Subcutaneous adipose tissue (tissue), 4 donors: ENCODE data around the gene SLC13A3. TPM values are rescaled to one million over a fixed set of nuclear protein-coding genes. Genes with fewer than 3 reads are reported as not detected.

Experiments
- total RNA-seq, 4 donors: library from RNA; depleted of rRNA; stranded (reverse); fragments of >200 nt; gene quantifications; one replicate each; pipeline ENCODE4 v1.1.0, GENCODE V29; 2016
- TF ChIP-seq, protein P1 (sequence below): fragments of 450-650 bp; IDR thresholded peaks from one replicate; pipeline ENCODE4 v1.5.1; 2016; ENCODE audit warnings: low read depth, mild to moderate bottlenecking, control low read depth, antibody characterized with exemption, moderate library complexity

Gene SLC13A3
- total RNA-seq, 4 donors from 2014 or later, result 0.88 to 4.3 (median 1.5) TPM

DNA sequence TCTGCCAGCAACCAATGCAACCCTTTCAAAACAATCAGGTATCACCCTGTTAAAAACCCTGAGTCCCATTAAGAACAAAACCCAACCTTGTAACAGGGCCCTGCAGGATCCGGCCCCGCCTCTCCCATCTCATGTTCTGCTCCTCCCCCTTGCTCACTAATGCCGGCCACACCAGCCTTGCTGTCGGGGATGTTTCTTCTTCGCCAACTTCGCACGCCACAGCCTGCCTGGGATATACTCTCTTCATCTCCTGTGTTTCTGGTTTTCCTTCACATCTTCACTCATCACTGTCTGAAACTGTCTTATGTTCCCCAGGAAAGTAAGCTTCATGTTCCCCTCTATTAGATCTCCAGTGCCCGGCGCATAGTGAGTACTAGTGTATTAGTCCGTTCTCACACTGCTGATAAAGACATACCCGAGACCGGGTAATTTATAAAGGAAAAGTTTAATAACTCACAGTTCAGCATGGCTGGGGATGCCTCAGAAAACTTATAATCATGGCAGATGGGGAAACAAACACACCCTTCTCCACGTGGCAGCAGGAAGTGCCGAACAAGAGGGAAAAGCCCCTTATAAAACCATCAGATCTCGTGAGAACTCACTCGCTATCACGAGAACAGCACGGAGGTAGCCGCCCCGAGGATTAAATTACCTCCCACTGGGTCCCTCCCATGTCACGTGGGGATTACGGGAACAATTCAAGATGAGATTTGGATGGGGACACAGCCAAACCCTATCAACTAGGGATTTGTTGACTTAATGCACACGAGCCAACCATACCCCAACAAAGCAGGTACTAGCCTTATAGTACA, 32.9 kb upstream of the SLC13A3 start:
- TF ChIP-seq, protein P1, sequence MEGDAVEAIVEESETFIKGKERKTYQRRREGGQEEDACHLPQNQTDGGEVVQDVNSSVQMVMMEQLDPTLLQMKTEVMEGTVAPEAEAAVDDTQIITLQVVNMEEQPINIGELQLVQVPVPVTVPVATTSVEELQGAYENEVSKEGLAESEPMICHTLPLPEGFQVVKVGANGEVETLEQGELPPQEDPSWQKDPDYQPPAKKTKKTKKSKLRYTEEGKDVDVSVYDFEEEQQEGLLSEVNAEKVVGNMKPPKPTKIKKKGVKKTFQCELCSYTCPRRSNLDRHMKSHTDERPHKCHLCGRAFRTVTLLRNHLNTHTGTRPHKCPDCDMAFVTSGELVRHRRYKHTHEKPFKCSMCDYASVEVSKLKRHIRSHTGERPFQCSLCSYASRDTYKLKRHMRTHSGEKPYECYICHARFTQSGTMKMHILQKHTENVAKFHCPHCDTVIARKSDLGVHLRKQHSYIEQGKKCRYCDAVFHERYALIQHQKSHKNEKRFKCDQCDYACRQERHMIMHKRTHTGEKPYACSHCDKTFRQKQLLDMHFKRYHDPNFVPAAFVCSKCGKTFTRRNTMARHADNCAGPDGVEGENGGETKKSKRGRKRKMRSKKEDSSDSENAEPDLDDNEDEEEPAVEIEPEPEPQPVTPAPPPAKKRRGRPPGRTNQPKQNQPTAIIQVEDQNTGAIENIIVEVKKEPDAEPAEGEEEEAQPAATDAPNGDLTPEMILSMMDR, result no peak

DNA sequence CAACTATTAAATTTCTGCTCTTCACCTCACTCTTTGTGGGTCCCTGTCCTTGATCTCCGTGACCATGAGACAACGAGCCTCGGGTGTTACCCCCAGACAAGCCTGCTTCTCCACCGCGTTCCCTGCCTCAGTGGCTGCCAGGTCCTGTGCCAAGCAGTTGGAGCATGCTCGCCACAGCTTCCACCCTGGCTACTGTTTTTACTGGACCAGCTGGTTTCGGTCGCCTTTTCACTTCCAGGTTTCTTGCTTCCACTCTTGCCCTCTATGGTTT, 32.3 kb upstream of the SLC13A3 start:
- TF ChIP-seq, protein P1, result no peak

DNA sequence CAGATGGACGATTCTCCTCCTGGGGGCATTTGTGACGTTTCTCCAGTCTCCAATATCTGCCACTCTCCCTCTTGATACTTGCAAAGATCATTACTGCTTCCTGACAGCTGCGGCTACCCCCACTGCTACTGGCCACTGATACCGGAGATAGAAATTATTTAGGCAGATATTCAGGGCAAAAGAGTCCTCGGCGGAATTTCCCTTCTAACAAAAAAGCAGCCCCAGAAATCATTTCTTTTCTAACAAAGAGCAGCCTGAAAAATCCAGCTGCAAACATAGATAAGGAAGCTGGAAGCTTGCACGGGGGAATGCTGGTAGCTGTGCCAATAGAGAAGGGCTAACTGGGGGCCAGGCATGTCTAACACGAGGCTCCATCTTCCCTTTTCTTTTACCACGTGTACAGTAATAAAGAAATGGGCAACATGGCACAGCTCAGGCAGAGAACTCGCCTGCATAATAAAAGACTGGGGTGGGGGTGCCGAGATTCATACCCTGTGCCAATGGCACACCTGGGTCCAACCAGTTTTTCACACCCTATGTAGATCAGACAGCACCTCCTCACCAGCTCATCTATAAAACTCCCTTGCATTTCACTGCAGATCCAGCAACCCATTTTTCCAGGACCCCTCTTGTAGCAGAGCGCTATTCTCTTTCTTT, 31.9 kb upstream of the SLC13A3 start:
- TF ChIP-seq, protein P1, result no peak

DNA sequence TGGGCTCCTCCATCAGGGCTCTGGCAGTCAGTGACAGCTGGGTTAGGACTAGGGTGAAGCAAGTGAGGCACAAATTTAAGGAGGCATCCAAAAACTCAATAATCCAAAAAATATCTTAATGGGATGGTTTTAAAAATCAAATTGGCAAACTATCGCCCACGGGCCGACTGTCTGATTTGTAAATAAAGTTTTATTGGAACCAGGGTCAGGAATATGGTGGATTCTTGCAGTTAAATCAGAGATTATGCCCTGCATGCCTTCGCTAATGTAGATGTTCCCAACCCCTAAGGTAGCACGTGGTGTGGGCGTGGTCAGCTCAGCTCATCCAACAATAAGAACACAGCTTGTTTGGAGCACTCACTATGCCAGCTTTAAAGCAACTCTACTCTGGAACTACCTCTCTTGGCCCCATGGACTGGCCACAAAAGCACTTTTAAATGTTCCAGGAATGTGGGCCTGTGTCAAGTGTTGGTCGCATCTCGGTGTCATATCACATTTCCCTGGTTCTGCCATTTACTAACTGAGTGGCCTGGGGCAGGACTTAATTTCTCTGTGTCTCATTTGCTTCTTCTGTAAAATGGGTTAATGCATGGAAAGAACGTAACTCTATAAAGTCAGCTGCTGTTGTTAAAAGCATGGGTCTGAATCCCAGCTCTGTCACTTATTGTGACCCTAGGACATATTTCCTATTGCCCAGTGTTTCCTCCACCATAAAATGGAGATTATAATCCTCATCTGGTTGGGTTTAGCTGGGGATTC, 31.0 kb upstream of the SLC13A3 start:
- TF ChIP-seq, protein P1, result no peak

DNA sequence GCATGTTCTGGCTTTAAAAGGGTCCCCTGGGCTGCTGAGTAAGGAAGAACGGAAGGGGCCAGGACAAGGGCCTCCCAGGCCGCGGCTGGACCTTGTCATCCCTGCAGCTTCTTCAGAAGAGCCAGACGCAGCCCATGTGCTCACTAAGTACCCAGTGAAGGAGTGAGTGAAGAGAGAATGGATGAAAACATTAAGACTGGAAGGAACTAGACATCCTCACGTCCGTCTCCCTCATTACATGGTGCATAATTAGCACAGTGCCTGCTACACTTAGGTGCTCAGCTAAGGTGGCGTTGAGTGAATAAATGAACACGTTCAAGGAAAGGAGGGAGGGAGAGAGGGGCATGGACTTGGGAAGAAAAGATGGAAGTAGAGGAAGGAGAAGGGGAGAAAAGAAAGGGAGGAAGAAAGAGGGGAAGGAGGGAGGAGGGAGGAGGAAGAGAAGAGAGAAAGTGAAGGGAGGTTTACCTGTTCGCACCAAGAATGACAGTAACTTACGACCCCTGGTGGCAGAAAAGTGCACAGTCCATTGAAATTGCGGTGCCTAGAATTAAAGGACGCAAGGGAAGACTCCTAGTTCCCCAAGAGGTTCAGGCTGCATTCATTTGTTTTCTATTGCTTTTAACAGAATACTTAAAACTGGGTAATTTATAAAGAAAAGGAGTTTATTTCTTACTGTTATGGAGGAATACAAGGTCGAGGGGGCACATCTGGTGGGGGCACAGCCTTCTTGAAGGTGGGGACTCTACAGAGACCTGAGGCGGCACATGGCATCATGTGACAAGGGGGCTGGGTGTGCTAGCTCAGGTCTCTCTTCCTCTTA, 30.0 kb upstream of the SLC13A3 start:
- TF ChIP-seq, protein P1, result no peak

DNA sequence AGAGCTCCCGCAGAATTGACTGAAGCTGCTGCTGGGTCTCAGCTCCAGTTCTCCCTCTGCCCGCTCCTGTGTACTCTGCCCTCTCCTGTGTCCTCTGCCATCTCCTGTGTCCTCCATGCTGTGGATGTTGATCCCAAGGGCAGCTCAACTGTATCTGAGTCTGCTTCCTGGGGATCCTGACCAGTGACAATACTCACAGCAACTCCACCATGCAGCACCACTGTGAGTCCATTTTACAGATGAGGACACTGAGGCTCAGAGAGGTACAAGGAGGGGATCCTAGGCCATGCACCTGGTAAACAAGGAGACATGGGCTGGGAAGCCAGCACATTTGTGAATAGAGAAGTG, 29.4 kb upstream of the SLC13A3 start:
- TF ChIP-seq, protein P1, result no peak
